ENCODE results near the gene LINGO3.

DNA sequence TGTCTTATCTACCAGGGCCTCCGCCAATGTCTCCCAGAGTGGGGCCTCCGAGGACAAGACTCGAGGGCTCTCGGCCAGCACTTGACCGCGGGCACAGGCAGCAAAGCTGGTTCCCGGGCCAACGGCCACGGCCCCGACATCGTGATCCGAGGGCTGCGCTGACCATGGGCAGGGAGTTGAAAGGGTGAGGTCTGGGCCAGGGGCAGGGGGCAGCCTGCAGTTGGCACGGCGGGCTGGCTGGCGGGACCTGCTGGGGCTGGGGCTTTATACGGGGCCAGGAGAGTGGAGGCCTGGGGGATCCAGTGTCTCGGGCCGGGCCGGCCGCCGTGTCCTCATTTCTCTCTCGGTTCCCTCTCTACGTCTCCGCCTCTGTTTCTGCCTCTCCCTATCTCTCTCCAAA, 9.8 kb upstream of the LINGO3 start:
- TF ChIP-seq EP300 (conservative IDR thresholded peaks at IDR 0.05; ENCODE audit: poor library complexity, severe bottlenecking) (no peak), TAF1 (IDR thresholded peaks at IDR 0.05; ENCODE audit: low read depth) (no peak), MXI1 (conservative IDR thresholded peaks at IDR 0.05; ENCODE audit: poor library complexity, severe bottlenecking) (no peak), POLR2AphosphoS5 (IDR thresholded peaks at IDR 0.05) (no peak), SMC3 (conservative IDR thresholded peaks at IDR 0.05; ENCODE audit: poor library complexity) (no peak), RAD21 (conservative IDR thresholded peaks at IDR 0.05) (no peak)
- TF ChIP-seq, protein P1, sequence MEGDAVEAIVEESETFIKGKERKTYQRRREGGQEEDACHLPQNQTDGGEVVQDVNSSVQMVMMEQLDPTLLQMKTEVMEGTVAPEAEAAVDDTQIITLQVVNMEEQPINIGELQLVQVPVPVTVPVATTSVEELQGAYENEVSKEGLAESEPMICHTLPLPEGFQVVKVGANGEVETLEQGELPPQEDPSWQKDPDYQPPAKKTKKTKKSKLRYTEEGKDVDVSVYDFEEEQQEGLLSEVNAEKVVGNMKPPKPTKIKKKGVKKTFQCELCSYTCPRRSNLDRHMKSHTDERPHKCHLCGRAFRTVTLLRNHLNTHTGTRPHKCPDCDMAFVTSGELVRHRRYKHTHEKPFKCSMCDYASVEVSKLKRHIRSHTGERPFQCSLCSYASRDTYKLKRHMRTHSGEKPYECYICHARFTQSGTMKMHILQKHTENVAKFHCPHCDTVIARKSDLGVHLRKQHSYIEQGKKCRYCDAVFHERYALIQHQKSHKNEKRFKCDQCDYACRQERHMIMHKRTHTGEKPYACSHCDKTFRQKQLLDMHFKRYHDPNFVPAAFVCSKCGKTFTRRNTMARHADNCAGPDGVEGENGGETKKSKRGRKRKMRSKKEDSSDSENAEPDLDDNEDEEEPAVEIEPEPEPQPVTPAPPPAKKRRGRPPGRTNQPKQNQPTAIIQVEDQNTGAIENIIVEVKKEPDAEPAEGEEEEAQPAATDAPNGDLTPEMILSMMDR (IDR thresholded peaks at IDR 0.05; ENCODE audit: poor library complexity, severe bottlenecking) = no peak

Measured in neural cell (in vitro differentiated cells).